SK-N-SH (cell line): ENCODE data around the gene ADGRA1. TPM values are rescaled to one million over a fixed set of nuclear protein-coding genes. Genes with fewer than 3 reads are reported as not detected.
"Not testable (repeated sequence)": the region's sequence is repeated elsewhere in the genome, so short reads cannot be mapped to it uniquely, and the experiment has no call there.

Source experiments
- CTCF ChIA-PET: fragments of 300-600, 350-600 bp; formaldehyde crosslinking; extraction: SDS; loops from one replicate; lab custom pipeline; 2021; lab: Yijun Ruan, JAX
- POLR2A ChIA-PET: fragments of 350-600 bp; sonication (Branson Sonifier 250); formaldehyde crosslinking; extraction: SDS; loops from one replicate; lab custom pipeline; 2020; ENCODE audit warnings: antibody characterized with exemption, inconsistent platforms; lab: Yijun Ruan, JAX
- DNase-seq: peaks from one replicate; pipeline ENCODE4 v3.0.0; 2012
- H2AFZ ChIP-seq: fragments of 200-600 bp; sonication (generic); 2 replicates; pipeline ENCODE4 v1.8.1; 2016; ENCODE audit warnings: antibody characterized with exemption, mild to moderate bottlenecking, low read depth
- H3F3A ChIP-seq: fragments of 200-600 bp; sonication (generic); replicated peaks from 2 replicates; pipeline ENCODE3; 2016; ENCODE audit warnings: antibody characterized with exemption, mild to moderate bottlenecking; ENCODE audit not compliant: insufficient read depth
- H3K27ac ChIP-seq, 2 experiments: fragments of 200-500 bp in 1 of 2; fragments of 200-600 bp in 1 of 2; sonication (Bioruptor generic) in 1 of 2; sonication (generic), shearing (Covaris generic) in 1 of 2; 2 replicates each; pipeline versions ENCODE4 v1.5.1 to v1.6.1; 2014 to 2016; ENCODE audit warnings: low read depth in 2 of 2, inconsistent platforms in 1 of 2, low read length in 1 of 2, mild to moderate bottlenecking in 1 of 2, mixed read lengths in 1 of 2
- H3K27me3 ChIP-seq: fragments of 200-600 bp; sonication (generic), shearing (Covaris generic); 2 replicates; pipeline ENCODE4 v1.6.1; 2016; ENCODE audit warnings: mixed run types; ENCODE audit not compliant: insufficient read depth
- H3K36me3 ChIP-seq, 2 experiments: fragments of 200-500 bp in 1 of 2; fragments of 200-600 bp in 1 of 2; sonication (Bioruptor generic) in 1 of 2; sonication (generic) in 1 of 2; replicated peaks in 1 of 2; 2 replicates each; pipeline versions ENCODE3 to v1.5.1; 2014 to 2016; ENCODE audit warnings: low read length in 1 of 2, mild to moderate bottlenecking in 1 of 2; ENCODE audit not compliant: insufficient read depth in 2 of 2, control insufficient read depth in 1 of 2
- H3K4me1 ChIP-seq, 2 experiments: fragments of 200-500 bp in 1 of 2; fragments of 200-600 bp in 1 of 2; sonication (Bioruptor generic) in 1 of 2; sonication (generic), shearing (Covaris generic) in 1 of 2; 2 replicates each; pipeline versions ENCODE4 v1.5.1 to v1.6.1; 2014 to 2016; ENCODE audit warnings: low read depth in 1 of 2, low read length in 1 of 2, mixed run types in 1 of 2; ENCODE audit not compliant: insufficient read depth in 2 of 2, control insufficient read depth in 1 of 2
- H3K4me2 ChIP-seq: fragments of 200-600 bp; sonication (generic), shearing (Covaris generic); 2 replicates; pipeline ENCODE4 v1.6.1; 2017; ENCODE audit warnings: mixed run types
- H3K4me3 ChIP-seq, 2 experiments: fragments of 200-500 bp in 1 of 2; fragments of 200-600 bp in 1 of 2; sonication (Bioruptor generic) in 1 of 2; sonication (generic), shearing (Covaris generic) in 1 of 2; 2 replicates each; pipeline versions ENCODE4 v1.5.1 to v1.8.1; 2014 to 2016; ENCODE audit warnings: low read depth in 2 of 2, inconsistent platforms in 1 of 2, low read length in 1 of 2, mild to moderate bottlenecking in 1 of 2, mixed read lengths in 1 of 2, moderate library complexity in 1 of 2
- H3K79me2 ChIP-seq: fragments of 200-600 bp; sonication (generic); 2 replicates; pipeline ENCODE4 v1.8.1; 2017; ENCODE audit warnings: mild to moderate bottlenecking; ENCODE audit not compliant: insufficient read depth
- H3K9ac ChIP-seq: fragments of 200-600 bp; sonication (generic); 2 replicates; pipeline ENCODE4 v1.6.1; 2017; ENCODE audit warnings: mixed run types
- H3K9me2 ChIP-seq: fragments of 200-600 bp; sonication (generic); 2 replicates; pipeline ENCODE4 v1.6.1; 2017; ENCODE audit warnings: mixed run types
- H3K9me3 ChIP-seq: fragments of 200-600 bp; sonication (generic); 2 replicates; pipeline ENCODE4 v1.6.1; 2017; ENCODE audit warnings: mixed run types, mild to moderate bottlenecking, moderate library complexity
- H4K20me1 ChIP-seq: fragments of 200-600 bp; sonication (generic); 2 replicates; pipeline ENCODE4 v1.6.1; 2017; ENCODE audit warnings: mild to moderate bottlenecking, mixed run types; ENCODE audit not compliant: insufficient read depth
- FOSL2 ChIP-seq: IDR thresholded peaks from 2 replicates; pipeline ENCODE4 v1.4.0; 2012; ENCODE audit warnings: low read depth, mild to moderate bottlenecking, moderate library complexity, borderline replicate concordance
- GABPA ChIP-seq: IDR thresholded peaks from 2 replicates; pipeline ENCODE4 v1.4.0; 2012; ENCODE audit warnings: low read depth, mild to moderate bottlenecking
- POLR2AphosphoS5 ChIP-seq: IDR thresholded peaks from 2 replicates; pipeline ENCODE4 v1.6.1; 2012; ENCODE audit warnings: low read depth, low read length
- SIN3A ChIP-seq: IDR thresholded peaks from 2 replicates; pipeline ENCODE4 v1.6.1; 2012; ENCODE audit warnings: low read depth, mild to moderate bottlenecking, low read length, moderate library complexity, borderline replicate concordance
- ZBTB33 ChIP-seq: IDR thresholded peaks from 2 replicates; pipeline ENCODE4 v1.4.0; 2012; ENCODE audit warnings: low read depth, borderline replicate concordance
- WGBS: methylation state at CpG from one replicate; pipeline ENCODE4 v1.1.6; 2017; ENCODE audit warnings: low lambda C conversion rate; 5-methylcytosine and 5-hydroxymethylcytosine counted together
- polyA plus RNA-seq, 3 experiments: library from polyadenylated mRNA; depleted of rRNA; stranded (reverse); fragments of >200 nt; gene quantifications; 2 replicates each; pipeline ENCODE4 v1.2.3, GENCODE V29; 2012
- TF ChIP-seq, protein P1 (sequence below): IDR thresholded peaks from 2 replicates; pipeline ENCODE4 v1.4.0; 2012; ENCODE audit warnings: low read depth

The ADGRA1 gene
- polyA plus RNA-seq, 1 of the 3 experiments (the other 2 are of a cell fraction): not detected

GRCh38 chr10:133110133-133110532, 22.4 kb downstream of the ADGRA1 start:
- no peaks in the 10 kb centered on the region for H3K9me3 ChIP-seq
- no peaks in the 10 kb centered on the region for H3K9me2 ChIP-seq
- no peak overlapping the region for H3K9ac ChIP-seq
- no peaks in the 10 kb centered on the region for H3K36me3 ChIP-seq
- no peak overlapping the region for H3K4me3 ChIP-seq
- no peaks in the 10 kb centered on the region for H4K20me1 ChIP-seq
- no peak overlapping the region for H3K27ac ChIP-seq
- H2AFZ ChIP-seq: no peak overlapping the region
- no peaks in the 10 kb centered on the region for H3F3A ChIP-seq
- H3K79me2 ChIP-seq: no peaks in the 10 kb centered on the region
- no peaks in the 10 kb centered on the region for H3K27me3 ChIP-seq
- TF ChIP-seq FOSL2: no peak
- TF ChIP-seq, protein P1, sequence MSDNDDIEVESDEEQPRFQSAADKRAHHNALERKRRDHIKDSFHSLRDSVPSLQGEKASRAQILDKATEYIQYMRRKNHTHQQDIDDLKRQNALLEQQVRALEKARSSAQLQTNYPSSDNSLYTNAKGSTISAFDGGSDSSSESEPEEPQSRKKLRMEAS: no peak
- TF ChIP-seq SIN3A: no peak
- no peak for TF ChIP-seq GABPA
- no peaks in the 10 kb centered on the region for H3K4me1 ChIP-seq
- POLR2A ChIA-PET: no interaction called here
- DNase-seq: no peak
- CTCF ChIA-PET: no interaction called here
- WGBS: 35% methylated on average over 11 of the region's 13 CpGs
- H3K4me2 ChIP-seq: no peak overlapping the region

DNA sequence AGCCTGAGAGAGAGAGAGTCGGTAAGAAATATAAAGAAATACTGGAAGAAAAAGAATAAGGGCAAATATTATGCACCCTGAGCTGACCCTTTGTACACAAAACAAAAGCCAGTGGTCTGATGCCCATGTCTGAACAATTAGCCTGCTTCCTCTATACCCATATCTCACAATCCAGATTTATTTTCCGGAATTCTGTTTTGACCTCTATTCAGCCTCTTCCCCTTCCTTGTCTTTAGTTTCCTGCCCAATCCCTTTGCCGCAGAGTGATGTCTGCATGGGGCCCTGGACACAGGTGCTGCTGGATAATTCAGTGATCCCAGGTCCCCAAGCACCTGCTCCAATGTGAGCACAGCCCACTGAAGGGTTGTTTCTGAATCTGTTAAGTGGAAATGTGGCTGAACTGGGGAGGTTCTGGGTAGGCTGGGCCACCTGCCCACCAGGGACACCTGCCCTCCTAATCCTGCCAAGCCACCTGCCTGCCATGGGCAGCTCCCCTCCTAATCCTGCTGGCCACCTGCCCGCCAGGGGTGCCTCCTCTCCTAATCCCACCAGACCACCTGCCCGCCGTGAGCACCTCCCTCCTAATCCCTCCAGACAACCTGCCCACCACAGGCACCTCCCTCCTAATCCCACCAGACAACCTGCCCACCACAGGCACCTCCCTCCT, 23.0 kb downstream of the ADGRA1 start:
- Histone ChIP-seq H3K27me3 (no peaks in the 10 kb centered on the region), H3K4me1 (no peaks in the 10 kb centered on the region), H3K36me3 (no peaks in the 10 kb centered on the region), H2AFZ (no peak overlapping the region), H3K27ac (no peak overlapping the region), H3K9me2 (no peaks in the 10 kb centered on the region), H3K9me3 (no peaks in the 10 kb centered on the region), H3K4me2 (no peak overlapping the region), H3F3A (no peaks in the 10 kb centered on the region), H3K79me2 (no peaks in the 10 kb centered on the region)
- DNase-seq: no peak
- CTCF ChIA-PET: no interaction called here
- WGBS: 59% methylated on average over 3 of the region's 6 CpGs
- POLR2A ChIA-PET: no interaction called here
- no peak for TF ChIP-seq POLR2AphosphoS5
- TF ChIP-seq, protein P1: no peak
- TF ChIP-seq ZBTB33: no peak
- TF ChIP-seq, all 33 proteins: peak for 0
- Histone ChIP-seq H3K9ac (no peak overlapping the region), H3K4me3 (no peak overlapping the region), H4K20me1 (no peaks in the 10 kb centered on the region)

DNA sequence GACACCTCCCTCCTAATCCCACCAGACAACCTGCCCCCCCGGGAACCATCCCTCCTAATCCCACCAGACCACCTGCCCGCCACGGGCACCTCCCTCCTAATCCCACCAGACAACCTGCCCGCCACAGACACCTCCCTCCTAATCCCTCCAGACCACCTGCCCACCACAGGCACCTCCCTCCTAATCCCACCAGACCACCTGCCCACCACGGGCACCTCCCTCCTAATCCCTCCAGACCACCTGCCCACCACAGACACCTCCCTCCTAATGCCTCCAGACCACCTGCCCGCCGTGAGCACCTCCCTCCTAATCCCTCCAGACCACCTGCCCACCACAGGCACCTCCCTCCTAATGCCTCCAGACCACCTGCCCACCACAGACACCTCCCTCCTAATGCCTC, 23.9 kb downstream of the ADGRA1 start:
- H3K79me2 ChIP-seq, H3K27me3 ChIP-seq, H3K9me2 ChIP-seq, H2AFZ ChIP-seq, POLR2A ChIA-PET, DNase-seq, CTCF ChIA-PET, H3F3A ChIP-seq, H3K4me1 ChIP-seq, H3K9ac ChIP-seq, H3K36me3 ChIP-seq, H4K20me1 ChIP-seq, H3K4me3 ChIP-seq, H3K9me3 ChIP-seq, H3K4me2 ChIP-seq, H3K27ac ChIP-seq: not testable (repeated sequence)
- WGBS: 14% methylated on average over 6 of the region's 7 CpGs
